Trophoblast cell (in vitro differentiated cells and primary cell): ENCODE measurements around the gene SNRNP40.

ENCODE experiments used
- DNase-seq, 2 donors: peaks; one replicate each; pipeline ENCODE4 v3.0.0-alpha.2; 2016
- H2AFZ ChIP-seq: 2 replicates; pipeline ENCODE4 v1.6.1; 2013; ENCODE audit warnings: low read length, moderate library complexity, mild to moderate bottlenecking; ENCODE audit not compliant: insufficient read depth, poor library complexity
- H2AK5ac ChIP-seq: 2 replicates; pipeline ENCODE4 v1.6.1; 2013; ENCODE audit warnings: mild to moderate bottlenecking, low read length
- H2BK120ac ChIP-seq: 2 replicates; pipeline ENCODE4 v1.6.1; 2013; ENCODE audit warnings: low read length, mild to moderate bottlenecking, moderate library complexity; ENCODE audit not compliant: insufficient read depth, poor library complexity
- H2BK12ac ChIP-seq: 2 replicates; pipeline ENCODE4 v1.6.1; 2013; ENCODE audit warnings: mild to moderate bottlenecking, low read length, moderate library complexity
- H2BK5ac ChIP-seq: 2 replicates; pipeline ENCODE4 v1.6.1; 2013; ENCODE audit warnings: low read length, low read depth, moderate library complexity, mild to moderate bottlenecking; ENCODE audit not compliant: poor library complexity
- H3K14ac ChIP-seq: 2 replicates; pipeline ENCODE4 v1.6.1; 2013; ENCODE audit warnings: mild to moderate bottlenecking, low read length
- H3K18ac ChIP-seq: 2 replicates; pipeline ENCODE4 v1.6.1; 2013; ENCODE audit warnings: mild to moderate bottlenecking, low read length
- H3K23ac ChIP-seq: 2 replicates; pipeline ENCODE4 v1.6.1; 2013; ENCODE audit warnings: low read length
- H3K27ac ChIP-seq: 2 replicates; pipeline ENCODE4 v1.5.1; 2013; ENCODE audit warnings: low read depth, mild to moderate bottlenecking, inconsistent platforms, low read length, moderate library complexity
- H3K27me3 ChIP-seq: 2 replicates; pipeline ENCODE4 v1.6.1; 2013; ENCODE audit warnings: inconsistent platforms, mild to moderate bottlenecking, low read length, moderate library complexity; ENCODE audit not compliant: insufficient read depth
- H3K36me3 ChIP-seq, 2 experiments: 1 replicate in 1 of 2; 2 replicates in 1 of 2; pipeline ENCODE4 v1.6.1; 2013; ENCODE audit warnings: low read length in 2 of 2, mild to moderate bottlenecking in 2 of 2, moderate library complexity in 1 of 2; ENCODE audit not compliant: insufficient read depth in 2 of 2, control insufficient read depth in 1 of 2
- H3K4ac ChIP-seq: 2 replicates; pipeline ENCODE4 v1.6.1; 2013; ENCODE audit warnings: low read depth, mild to moderate bottlenecking, low read length, moderate library complexity
- H3K4me1 ChIP-seq, 2 experiments: 1 replicate in 1 of 2; 2 replicates in 1 of 2; pipeline ENCODE4 v1.6.1; 2013; ENCODE audit warnings: low read length in 2 of 2, mild to moderate bottlenecking in 2 of 2, moderate library complexity in 1 of 2; ENCODE audit not compliant: insufficient read depth in 2 of 2, control insufficient read depth in 1 of 2
- H3K4me2 ChIP-seq: 2 replicates; pipeline ENCODE4 v1.6.1; 2013; ENCODE audit warnings: inconsistent platforms, mild to moderate bottlenecking, low read length, moderate library complexity
- H3K4me3 ChIP-seq: 2 replicates; pipeline ENCODE4 v1.5.1; 2013; ENCODE audit warnings: mild to moderate bottlenecking, low read depth, low read length, inconsistent platforms
- H3K79me1 ChIP-seq: one replicate; pipeline ENCODE4 v1.6.1; 2013; ENCODE audit warnings: low read length
- H3K79me2 ChIP-seq: 2 replicates; pipeline ENCODE4 v1.6.1; 2013; ENCODE audit warnings: low read length, mild to moderate bottlenecking; ENCODE audit not compliant: control insufficient read depth, insufficient read depth, poor library complexity
- H3K9ac ChIP-seq: 2 replicates; pipeline ENCODE4 v1.6.1; 2013; ENCODE audit warnings: mild to moderate bottlenecking, low read length
- H3K9me3 ChIP-seq: 2 replicates; pipeline ENCODE4 v1.6.1; 2013; ENCODE audit warnings: low read depth, mild to moderate bottlenecking, control low read depth, inconsistent platforms, low read length; ENCODE audit not compliant: insufficient read depth
- H4K12ac ChIP-seq: 2 replicates; pipeline ENCODE4 v1.6.1; 2013; ENCODE audit warnings: low read depth, mild to moderate bottlenecking, low read length, moderate library complexity
- H4K8ac ChIP-seq: 2 replicates; pipeline ENCODE4 v1.6.1; 2013; ENCODE audit warnings: low read depth, mild to moderate bottlenecking, low read length, moderate library complexity
- H4K91ac ChIP-seq: one replicate; pipeline ENCODE4 v1.6.1; 2013; ENCODE audit warnings: low read depth, mild to moderate bottlenecking, low read length, moderate library complexity
- WGBS: extraction: QIAGEN DNeasy Blood & Tissue Kit; methylation state at CpG from one replicate; pipeline ENCODE4 v1.1.7; 2013; ENCODE audit warnings: missing lambda C conversion rate; ENCODE audit not compliant: insufficient read length, insufficient coverage; ENCODE audit errors: extremely low coverage; 5-methylcytosine and 5-hydroxymethylcytosine counted together

The SNRNP40 gene

GRCh38 chr1:31230378-31230777 lies 66.2 kb downstream of the SNRNP40 start:
- DNase-seq: no peak
- no peak overlapping the region for H3K9ac ChIP-seq
- H3K4me2 ChIP-seq: no peak overlapping the region
- no peak overlapping the region for H2AK5ac ChIP-seq
- no peaks in the 10 kb centered on the region for H3K4me1 ChIP-seq
- no peak overlapping the region for H3K4ac ChIP-seq
- H3K14ac ChIP-seq: no peak overlapping the region
- H3K18ac ChIP-seq: no peak overlapping the region
- H2AFZ ChIP-seq: no peak overlapping the region
- no peaks in the 10 kb centered on the region for H3K27me3 ChIP-seq
- no peaks in the 10 kb centered on the region for H3K9me3 ChIP-seq
- H3K23ac ChIP-seq: no peak overlapping the region
- no peak overlapping the region for H4K91ac ChIP-seq
- no peak overlapping the region for H2BK120ac ChIP-seq
- no peak overlapping the region for H4K12ac ChIP-seq
- no peak overlapping the region for H2BK5ac ChIP-seq
- no peaks in the 10 kb centered on the region for H3K36me3 ChIP-seq
- no peaks in the 10 kb centered on the region for H3K79me2 ChIP-seq
- H3K27ac ChIP-seq: no peak overlapping the region
- H2BK12ac ChIP-seq: no peak overlapping the region
- no peak overlapping the region for H4K8ac ChIP-seq
- H3K4me3 ChIP-seq: no peak overlapping the region
- H3K79me1 ChIP-seq: no peaks in the 10 kb centered on the region
- WGBS: no CpG with 5 or more reads among the region's 3 CpGs

- Histone ChIP-seq H2BK5ac (no peak overlapping the region), H3K9me3 (no peaks in the 10 kb centered on the region), H2BK12ac (no peak overlapping the region), H4K91ac (no peak overlapping the region), H3K36me3 (no peaks in the 10 kb centered on the region), H3K4me2 (no peak overlapping the region), H3K14ac (no peak overlapping the region), H4K8ac (no peak overlapping the region), H3K4ac (no peak overlapping the region), H2AFZ (no peak overlapping the region), H4K12ac (no peak overlapping the region), H3K79me2 (no peaks in the 10 kb centered on the region), H2AK5ac (no peak overlapping the region), H3K18ac (no peak overlapping the region), H3K23ac (no peak overlapping the region), H3K4me3 (no peak overlapping the region), H3K79me1 (no peaks in the 10 kb centered on the region), H3K4me1 (no peaks in the 10 kb centered on the region), H2BK120ac (no peak overlapping the region), H3K27ac (no peak overlapping the region), H3K27me3 (no peaks in the 10 kb centered on the region), H3K9ac (no peak overlapping the region)
- no peak for DNase-seq
These were observed 67.6 kb downstream of the SNRNP40 start for GRCh38 chr1:31228986-31229385.

- WGBS: no CpG with 5 or more reads among the region's 5 CpGs
- no peak overlapping the region for H2BK12ac ChIP-seq
These were observed 68.6 kb downstream of the SNRNP40 start for GRCh38 chr1:31227891-31228568.

GRCh38 chr1:31224068-31224467 lies 72.5 kb downstream of the SNRNP40 start:
- H3K23ac ChIP-seq: no peak overlapping the region
- no peak overlapping the region for H3K4me2 ChIP-seq
- no peak overlapping the region for H2AK5ac ChIP-seq
- H2BK5ac ChIP-seq: no peak overlapping the region
- no peaks in the 10 kb centered on the region for H3K36me3 ChIP-seq
- H3K14ac ChIP-seq: no peak overlapping the region
- DNase-seq: no peak
- no peak overlapping the region for H3K9ac ChIP-seq
- no peak overlapping the region for H4K12ac ChIP-seq
- H3K18ac ChIP-seq: no peak overlapping the region
- no peak overlapping the region for H3K27ac ChIP-seq
- no peak overlapping the region for H3K4me3 ChIP-seq
- H3K9me3 ChIP-seq: peaks cover 1% of the 10 kb centered on the region
- no peak overlapping the region for H2AFZ ChIP-seq
- no CpG with 5 or more reads among the region's 9 CpGs for WGBS
- no peak overlapping the region for H3K4ac ChIP-seq
- no peaks in the 10 kb centered on the region for H3K79me2 ChIP-seq
- no peaks in the 10 kb centered on the region for H3K4me1 ChIP-seq
- H4K8ac ChIP-seq: no peak overlapping the region
- no peak overlapping the region for H2BK12ac ChIP-seq
- H3K27me3 ChIP-seq: no peaks in the 10 kb centered on the region
- no peak overlapping the region for H2BK120ac ChIP-seq
- H4K91ac ChIP-seq: no peak overlapping the region
- no peaks in the 10 kb centered on the region for H3K79me1 ChIP-seq

More at GRCh38 chr1:31227891-31228568, 68.6 kb downstream of the SNRNP40 start:
- Histone ChIP-seq H3K23ac (no peak overlapping the region), H2BK120ac (no peak overlapping the region), H4K12ac (no peak overlapping the region), H3K14ac (no peak overlapping the region), H4K8ac (no peak overlapping the region), H3K4me1 (no peaks in the 10 kb centered on the region), H3K27ac (no peak overlapping the region), H3K79me2 (no peaks in the 10 kb centered on the region), H3K4me2 (no peak overlapping the region), H4K91ac (no peak overlapping the region), H3K18ac (no peak overlapping the region), H2AK5ac (no peak overlapping the region), H3K36me3 (no peaks in the 10 kb centered on the region), H3K4me3 (no peak overlapping the region), H2AFZ (no peak overlapping the region), H3K4ac (no peak overlapping the region), H2BK5ac (no peak overlapping the region), H3K9me3 (no peaks in the 10 kb centered on the region), H3K9ac (no peak overlapping the region), H3K27me3 (no peaks in the 10 kb centered on the region), H3K79me1 (no peaks in the 10 kb centered on the region)
- DNase-seq: no peak
